Activated CD4-positive, CD25-positive, alpha-beta regulatory T cell (primary cell): ENCODE measurements around the gene EEFSEC.

Source experiments
- DNase-seq, 4 experiments: peaks; one replicate each; lab custom pipeline; 2025; lab: John Stamatoyannopoulos, UW

The EEFSEC gene

DNA sequence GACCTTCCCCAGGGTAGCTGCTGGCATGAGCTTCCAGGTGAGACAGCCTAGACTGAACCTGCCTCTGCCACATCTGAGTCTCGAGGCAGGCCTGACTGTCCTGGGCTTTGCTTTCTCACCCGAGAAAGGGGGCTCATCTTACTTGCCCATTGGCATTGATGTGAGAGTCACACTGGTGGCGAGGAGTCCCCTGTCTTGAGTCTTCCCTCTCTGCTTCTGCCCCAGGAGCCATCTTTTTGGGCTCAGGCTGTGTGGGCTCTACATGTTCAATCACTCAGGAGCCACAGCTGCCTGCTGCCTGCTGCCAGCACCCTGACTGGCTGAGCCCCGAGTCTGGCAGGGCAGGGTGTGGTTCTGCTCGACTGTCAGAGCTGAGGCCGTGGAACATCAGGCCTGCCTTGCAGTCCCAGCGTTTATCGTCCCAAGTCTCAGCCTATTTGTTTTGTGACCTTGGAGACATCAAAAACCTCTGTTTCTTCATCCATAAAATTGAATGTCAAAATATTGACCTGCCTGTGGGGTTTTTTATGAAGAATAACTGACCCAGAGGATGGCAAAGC is 180.9 kb downstream of the EEFSEC start:
- no peak for DNase-seq

DNA sequence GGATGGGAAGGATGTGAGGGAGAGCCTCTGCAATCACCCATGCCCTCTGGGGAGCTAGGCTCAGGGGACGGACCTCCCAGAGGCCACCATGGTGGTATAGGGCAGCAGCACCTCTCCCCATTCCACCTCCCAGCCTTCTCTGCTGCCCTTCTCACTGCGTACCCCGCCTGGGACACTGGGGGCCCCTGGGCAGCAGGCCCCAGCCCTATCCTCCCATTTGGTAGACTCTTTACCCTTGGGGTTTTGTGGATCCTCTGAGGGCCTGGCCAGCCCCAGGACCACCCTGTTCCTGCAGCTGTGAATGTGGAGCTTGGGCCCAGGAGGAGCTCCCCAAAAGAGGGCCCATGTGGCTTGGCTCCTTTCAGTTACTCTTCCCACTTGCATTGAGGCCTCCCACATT is 181.5 kb downstream of the EEFSEC start:
- no peak for DNase-seq

DNA sequence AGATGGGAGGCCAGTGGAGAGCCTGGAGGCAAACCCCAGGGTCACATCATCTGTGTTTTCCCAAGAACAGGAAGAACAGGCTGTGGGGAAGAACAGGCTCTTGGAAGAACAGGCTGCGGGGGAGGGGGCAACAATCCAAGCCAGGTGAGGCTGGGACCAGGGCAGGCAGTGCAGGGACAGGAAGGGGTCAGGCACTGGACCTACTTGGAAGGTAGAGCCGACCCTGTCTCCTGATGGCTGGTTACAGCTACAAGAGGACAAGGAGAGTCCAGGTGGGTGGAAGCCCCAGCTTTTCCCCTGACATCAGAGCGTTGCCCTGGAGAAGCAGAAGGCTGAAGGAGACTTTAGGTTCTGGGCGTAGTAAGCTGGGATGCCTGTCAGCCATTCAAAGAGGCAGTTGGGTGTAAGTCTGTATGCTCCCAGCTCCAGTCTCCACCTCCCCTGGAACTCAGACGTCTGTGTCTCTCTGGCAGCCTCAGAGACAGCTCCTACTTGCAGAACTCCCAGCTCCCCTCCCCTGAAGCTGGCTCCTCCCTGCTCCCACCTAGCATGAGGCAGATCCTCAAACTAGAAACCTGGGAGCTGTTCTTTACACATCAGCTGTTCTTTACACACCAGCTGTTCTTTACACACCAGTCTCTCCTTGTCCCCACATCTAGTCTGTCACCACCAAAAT is 182.5 kb downstream of the EEFSEC start:
- DNase-seq: no peak

DNA sequence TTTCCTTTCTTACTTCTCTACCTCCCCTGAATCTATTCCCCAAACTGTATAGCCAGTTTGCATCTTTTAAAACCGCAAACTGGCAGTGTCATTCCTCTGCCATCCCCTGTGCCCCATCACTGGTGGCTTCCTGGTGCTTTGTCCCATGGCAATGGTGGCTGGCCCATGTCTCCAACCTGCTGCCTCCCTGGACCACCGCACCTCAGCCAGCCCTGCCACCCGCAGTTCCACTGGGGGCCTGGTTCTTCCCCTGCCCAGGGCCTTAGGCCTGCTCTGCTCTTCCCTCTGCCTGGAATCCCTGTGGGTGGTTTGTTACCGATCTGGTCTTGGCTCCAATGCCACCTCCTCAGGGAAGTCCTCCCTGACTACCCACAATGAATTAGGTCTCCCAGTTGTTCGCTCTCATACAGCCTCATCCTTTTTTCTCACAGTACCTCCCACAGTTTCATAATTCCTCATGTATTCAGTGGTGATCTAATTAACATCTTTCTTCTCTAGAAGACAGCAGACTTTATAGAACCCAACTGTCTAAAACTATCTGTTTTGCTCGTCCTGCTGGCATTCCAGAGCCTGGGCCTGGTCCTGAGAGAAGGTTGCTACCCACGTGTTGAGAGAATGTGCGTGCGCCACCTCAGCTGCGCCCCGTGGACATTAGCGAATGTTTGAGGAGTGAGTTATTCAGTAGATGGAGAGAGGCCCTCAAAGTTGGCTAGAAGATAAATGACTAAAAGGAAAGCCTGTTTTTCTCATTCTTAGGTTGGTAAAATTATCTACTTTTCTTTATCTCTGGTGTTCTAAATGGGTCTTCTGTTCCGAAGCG is 183.3 kb downstream of the EEFSEC start:
- no peak for DNase-seq

DNA sequence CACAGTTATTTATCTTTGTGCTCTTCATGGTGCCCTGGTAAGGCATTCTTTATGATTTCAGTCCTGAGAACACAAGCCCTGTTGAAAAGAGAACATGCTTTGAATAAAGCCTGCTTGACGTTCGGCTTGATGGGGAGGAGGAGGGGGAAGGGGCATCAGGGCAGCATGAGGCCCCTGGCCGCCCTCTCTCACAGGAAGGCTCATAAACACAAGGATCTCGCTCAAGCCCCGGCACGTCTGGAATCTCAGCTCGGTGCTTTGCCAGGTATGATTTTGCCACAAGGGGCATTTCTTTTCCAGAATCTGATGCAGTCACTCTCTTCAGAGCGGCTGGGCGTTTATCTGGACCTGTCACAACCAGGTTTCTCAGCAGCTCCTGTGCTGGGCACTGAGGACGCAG is 184.0 kb downstream of the EEFSEC start:
- no peak for DNase-seq

DNA sequence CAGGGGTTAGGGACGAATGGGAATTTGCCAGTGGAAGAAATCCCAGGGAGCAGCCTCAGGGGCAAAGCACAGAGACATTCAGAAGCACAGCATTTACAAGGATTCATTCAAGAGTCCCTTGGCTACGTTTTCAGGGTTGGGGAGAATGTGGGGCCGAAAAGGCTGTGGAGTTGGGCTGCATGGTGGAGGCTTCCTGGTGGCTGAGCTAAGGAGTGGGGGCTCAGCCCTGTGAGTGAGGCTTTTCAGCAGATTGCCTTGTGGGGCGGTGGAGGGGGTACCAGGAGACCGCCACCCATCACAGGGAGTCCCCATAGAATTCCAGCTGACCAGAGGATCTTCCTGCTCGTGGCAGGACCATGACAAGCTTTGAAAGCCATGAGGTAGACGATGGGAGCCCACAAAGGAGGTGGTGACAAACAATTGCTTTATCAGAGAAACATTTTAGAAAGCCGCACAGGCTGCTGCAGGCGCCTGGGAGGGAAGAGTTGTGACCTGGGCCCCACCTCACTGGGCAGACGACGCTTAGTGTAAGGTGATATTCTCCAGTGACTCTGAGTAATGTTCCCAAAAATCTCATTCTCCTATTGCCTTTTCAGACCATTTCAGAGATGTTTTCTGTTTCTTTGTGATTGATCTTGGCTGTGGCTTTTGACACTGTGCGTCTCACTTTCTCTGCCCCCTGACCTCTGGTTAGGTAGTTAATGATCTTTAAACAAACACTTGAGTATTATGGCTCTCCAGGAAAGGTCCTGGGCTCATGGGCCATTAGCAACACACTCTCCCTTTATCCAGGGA is 185.5 kb downstream of the EEFSEC start:
- no peak for DNase-seq

DNA sequence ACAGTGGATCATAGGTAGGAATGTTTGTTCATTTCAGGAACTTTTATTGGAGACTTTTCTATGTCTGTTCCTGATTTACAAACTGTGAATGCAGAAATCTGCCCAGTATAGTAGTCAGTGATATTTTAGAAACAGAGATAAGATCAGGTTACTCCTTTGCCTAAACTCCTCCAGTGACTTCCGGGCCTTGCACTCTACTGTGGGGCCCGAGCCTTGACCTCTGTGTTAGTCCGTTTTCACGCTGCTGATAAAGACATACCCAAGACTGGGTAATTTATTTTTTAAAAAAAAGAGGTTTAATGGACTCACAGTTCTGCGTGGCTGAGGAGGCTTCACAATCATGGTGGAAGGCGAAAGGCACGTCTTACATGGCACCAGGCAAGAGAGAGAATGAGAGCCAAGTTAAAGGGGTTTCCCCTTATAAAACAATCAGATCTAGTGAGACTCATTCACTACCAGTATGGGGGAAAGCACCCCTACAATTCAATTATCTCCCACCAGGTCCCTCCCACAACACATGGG is 186.3 kb downstream of the EEFSEC start:
- DNase-seq: no peak

DNA sequence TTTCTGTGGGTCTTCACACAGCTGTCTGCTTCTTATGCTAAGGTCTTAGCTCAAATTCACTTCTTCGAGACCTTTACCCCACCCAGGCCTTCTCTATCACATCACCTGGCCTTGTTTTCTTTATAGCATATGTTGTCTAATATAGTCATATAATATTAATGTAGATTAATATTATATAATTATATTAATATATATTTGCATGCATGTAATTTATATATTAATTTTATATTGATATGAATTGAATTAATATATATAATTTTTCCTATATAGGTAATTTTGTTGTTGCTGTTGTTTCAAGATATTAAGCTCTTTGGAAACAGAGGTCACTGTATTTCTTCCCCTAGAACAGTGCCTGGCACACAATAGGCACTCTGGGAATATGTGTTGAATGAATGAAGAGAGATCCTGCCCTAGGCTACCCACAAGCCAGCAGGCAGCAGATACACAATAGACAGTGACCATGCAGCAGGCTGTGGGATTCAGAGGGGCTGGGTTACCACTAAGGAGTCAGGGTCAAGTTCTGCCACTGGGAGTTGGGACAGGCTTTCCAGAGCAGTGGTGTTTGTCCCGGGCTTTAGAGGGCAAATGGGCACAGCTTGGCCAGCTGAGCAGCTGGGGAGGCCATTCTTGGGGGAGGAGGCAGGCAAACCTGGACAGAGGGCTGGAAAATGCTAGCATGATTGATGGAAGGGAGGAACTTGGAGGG is 187.1 kb downstream of the EEFSEC start:
- no peak for DNase-seq

DNA sequence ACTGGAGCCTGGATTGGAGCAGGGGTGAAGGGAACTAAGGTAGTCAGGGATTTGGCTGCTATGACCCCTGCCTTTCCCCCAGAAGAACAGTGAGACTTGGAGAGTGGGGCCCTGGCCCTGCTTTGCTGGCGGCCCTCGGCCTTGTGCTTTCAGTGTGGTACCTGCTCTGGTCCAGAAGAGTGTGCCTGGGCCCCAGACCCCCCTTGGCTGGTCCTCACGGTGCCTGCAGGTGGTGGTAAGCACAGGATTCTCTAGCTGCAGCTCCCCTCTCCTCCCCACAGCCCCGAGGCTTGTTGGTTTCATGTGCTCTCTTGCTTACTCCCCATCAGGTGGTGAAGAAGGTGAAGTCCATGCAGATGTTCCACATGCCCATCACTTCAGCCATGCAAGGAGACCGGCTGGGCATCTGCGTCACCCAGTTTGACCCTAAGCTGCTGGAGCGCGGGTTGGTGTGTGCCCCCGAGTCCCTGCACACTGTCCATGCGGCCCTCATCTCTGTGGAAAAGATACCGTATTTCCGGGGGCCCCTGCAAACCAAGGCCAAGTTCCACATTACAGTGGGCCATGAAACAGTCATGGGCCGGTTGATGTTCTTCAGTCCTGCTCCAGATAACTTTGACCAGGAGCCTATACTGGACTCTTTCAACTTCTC is 187.7 kb downstream of the EEFSEC start:
- no peak for DNase-seq

DNA sequence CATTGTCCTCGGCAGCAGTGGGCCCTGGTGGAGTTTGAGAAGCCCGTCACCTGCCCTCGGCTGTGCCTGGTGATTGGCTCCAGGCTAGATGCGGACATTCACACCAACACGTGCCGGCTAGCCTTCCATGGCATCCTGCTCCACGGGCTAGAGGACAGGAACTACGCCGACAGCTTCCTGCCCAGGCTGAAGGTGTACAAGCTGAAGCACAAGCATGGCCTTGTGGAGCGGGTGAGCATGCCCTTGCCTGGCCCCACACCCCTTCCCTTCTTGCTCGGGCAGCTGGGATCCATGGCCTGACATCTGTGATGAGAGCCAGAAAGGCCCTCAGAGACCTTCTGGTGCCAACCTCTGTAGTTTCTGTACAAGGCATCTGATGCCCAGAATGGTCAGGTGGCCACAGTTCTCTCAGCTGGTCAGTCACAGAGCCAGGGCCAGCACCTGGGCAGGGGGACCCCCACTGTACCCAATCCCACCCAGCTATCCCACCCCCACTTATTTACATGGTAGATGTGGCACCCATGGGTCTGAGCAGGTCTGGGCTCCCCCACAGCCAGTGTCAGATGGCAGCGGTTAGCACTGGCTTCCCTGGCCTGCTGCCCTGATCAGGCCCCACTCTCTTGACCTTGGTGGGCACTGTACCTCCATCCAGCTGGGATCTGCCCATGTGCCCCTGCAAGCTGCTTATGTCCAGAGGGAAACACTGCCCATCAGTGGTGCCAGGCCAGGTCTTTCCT is 188.5 kb downstream of the EEFSEC start:
- DNase-seq: no peak

DNA sequence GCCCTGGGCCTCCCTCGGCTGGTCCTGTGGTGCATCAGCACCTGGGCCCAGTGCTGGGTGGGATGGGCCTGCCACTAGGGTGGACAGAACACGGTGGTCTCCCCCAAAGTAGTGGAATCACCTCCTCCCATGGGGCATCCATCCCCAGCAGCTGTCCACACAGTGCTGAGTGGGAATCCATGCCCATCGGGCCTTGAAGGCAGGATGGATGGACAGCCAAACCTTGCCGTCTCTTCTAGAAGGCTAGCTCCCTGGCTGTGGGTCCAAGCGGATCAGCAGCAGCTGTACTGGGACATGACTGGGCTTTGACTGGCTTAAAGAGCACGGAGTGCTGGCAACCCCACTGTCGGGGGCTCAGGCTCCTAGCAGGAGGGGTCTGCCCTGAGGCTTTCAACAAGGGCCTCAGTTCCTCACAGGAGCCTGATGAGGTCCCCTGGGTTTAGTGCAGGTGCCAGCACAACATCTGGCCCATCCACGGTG is 189.5 kb downstream of the EEFSEC start:
- no peak for DNase-seq

DNA sequence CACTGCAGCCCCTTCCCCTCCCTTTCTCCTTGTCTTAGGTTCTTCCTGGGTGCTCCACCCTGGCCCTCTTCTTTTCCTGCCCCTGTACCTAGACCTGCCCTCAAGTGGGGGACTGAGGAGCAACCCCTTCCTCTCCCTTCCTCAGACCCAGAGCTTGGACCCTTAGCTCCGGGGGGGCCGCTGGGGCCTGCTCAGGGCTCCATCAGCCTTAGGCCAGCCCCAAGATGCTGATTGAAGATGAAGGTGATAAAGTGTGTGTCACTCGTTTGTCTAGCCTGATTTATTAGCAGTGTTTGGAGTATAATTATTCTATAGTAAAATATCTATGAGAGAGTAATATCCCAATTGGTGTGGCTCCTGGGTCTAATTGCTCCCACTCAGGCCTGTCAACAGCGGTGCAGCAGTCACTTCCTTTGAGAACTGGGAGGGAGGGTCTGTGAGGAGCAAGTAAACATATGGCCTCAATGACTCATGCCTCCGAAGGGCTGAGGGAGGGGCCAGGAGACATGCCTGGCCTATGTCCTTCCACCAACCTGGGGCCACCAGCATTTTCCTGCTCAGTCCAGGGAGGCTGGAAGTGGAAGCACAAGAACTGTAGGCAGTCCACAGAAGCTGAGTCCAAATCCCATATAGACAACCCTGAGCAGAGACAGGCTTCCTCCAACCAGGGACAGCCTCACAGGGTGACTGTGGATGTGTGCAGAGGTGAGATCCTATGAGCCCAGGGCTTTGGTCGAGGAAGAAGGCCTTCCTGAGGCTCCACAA is 190.2 kb downstream of the EEFSEC start:
- no peak for DNase-seq

DNA sequence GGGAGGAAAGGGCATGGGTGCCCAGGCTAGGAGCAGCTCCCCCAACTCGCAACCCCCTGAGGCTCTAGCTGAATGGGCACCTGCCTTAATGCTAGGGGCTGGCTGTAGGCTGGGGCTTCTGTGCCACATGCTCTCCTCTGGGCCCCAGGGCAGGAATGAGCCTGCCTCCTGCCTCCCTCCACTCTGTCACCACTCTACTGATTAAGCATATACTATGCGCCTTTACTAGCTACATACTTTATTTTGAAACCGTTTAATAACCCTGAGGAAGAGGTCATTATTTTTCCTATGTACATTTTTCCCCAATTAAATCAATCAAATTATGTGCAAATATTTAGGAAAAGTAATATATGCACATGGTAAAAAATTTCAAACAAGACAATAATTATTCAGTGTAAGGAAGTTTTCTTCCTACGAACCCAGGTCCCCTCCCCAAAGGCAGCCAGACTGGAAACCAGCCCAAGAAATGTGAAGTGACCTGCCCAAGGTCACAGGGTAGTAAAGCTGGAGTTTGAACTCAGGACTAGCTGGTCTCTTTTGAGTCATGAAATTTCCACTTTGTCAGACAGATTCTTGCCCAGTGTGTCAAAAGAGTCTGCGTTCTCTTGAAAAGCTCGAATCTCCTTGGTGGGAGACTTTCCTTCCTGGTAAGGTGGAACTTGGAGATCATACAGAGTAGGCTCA is 190.9 kb downstream of the EEFSEC start:
- DNase-seq: no peak

DNA sequence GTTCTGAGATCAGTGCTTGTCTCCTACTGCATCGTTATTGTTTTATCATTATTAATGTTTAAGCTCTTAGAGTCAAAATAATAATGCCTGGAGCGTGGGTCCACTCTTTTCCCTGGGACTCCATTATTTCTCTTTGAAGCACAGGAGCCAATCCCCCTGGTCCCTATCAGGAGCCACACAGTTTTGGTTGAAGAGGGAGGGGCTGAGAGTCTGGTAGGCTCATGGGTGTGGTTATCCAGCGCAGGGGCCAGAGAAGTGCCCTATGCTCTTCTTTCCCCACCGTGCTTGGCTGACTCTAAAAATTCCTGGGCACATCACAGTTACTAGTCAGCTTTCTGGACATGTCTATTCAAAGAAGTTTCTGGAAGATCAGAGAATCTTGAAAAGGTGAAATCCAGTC is 191.9 kb downstream of the EEFSEC start:
- no peak for DNase-seq

DNA sequence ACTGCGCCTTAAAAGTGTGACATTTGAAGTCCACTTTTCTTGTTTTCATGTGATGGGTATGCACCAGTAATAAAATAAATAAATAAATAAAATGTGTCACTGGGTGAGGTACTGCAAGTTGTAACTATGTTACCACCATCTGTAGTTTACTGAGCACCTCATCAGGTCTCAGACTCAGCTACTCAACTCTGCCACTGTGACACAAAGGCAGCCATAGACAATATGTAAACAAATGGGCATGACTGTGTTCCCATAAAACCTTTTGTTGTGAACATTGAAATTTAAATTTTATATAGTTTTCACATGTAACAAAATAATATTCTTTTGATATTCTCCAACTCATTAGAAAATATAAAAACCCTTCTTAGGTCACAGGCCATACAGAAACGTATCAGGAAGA is 193.3 kb downstream of the EEFSEC start:
- DNase-seq: no peak

DNA sequence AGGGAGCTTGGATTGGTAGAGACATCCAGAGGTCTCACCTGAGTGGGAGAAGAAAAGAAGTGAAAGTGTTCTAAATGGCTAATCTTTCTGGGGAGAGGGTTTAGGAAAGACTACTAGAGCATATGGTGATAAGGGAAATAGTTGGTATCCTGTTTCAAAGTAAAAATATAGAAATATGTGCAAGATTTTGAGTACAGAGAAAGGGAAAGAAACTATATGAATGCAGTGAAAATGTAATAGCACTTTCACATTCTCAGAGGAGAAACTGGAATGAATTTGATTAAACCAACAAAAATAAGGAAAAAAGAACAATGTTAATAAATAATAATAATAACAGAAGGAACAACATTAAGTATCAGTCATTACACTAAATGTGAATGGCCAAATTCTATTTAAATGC is 194.0 kb downstream of the EEFSEC start:
- DNase-seq: no peak

DNA sequence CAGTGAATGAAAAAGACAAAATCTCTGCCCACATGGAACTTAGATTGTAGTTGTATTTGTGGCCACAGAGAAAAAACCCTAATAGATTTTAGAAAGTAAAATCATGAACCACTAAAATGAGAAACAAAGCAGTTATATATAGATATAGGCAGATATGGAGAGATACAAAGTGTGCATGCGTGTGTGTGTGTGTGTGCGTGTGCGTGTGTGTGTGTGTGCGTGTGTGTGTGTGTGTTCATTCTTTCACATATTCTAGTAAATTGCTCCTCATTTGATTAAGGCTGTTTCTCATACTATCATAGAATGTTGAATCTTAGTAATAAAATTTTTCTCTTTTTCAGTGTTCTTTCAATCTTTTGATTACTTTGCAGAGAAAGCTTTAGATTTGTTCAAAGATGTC is 194.8 kb downstream of the EEFSEC start:
- no peak for DNase-seq

DNA sequence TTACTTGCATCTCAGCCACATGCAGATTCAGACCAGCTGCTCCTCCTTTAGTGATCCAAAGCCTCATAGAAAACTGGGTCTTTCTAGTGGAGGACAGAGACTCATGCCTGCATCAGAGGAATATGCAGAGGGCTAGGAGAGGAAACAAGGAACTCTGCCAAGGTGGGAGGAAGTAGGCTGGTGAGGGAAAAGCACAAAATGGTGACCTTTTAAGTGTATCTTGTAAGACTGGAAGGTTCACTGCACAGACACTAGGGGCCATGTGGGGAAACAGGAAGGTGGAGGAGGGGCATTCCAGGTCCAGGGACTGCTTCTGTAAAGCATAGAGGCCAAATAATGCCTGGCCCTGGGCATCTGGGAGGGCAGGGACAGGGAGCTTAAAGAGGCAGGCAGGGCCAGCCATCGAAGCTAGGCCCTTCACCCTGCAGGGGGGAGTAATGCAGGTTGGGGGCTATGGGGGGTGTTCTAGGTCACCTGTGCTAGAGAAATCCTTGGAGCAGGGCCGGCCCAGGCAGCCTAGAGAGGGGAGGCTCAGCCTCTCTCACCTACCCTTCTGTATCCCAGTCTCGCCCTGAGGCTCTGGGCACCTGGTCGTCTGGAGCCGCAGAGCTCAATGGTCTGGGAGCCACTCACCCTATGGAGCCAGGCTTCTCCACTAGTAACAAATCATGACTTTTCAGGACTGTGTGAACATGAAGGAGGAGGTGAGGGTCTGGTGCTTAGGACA is 195.7 kb downstream of the EEFSEC start:
- DNase-seq: no peak
